CD4-positive, alpha-beta T cell treated with Interleukin-6 for 4 hours (primary cell): ENCODE results near the gene MRPS7.

Experiments used
- DNase-seq: peaks from one replicate; pipeline ENCODE4 v3.0.0-alpha.2; 2020; ENCODE audit warnings: mixed read lengths

MRPS7 gene

GRCh38 chr17:75313941-75314551 lies 52.4 kb downstream of the MRPS7 start:
- no peak for DNase-seq

GRCh38 chr17:75315541-75316243 lies 54.0 kb downstream of the MRPS7 start:
- no peak for DNase-seq
